GM12878 (cell line): Measurements from ENCODE around the gene PPARA. TPM values are rescaled to one million over a fixed set of nuclear protein-coding genes. Genes with fewer than 3 reads are reported as not detected.

Experiments used
- ATAC-seq: fragments of 200-7000 bp; cut with Tn5 transposase; 3 replicates; pipeline ENCODE4 v1.9.1; 2020; ENCODE audit warnings: mild to moderate bottlenecking, moderate library complexity
- BruUV-seq: library from RNA; stranded (reverse); fragments of 400-500 nt; replicated peaks from 2 replicates; lab custom pipeline; 2021; lab: Mats Ljungman, UMichigan
- CTCF ChIA-PET: fragments of 300-600 bp; sonication (Branson Sonifier 250); formaldehyde crosslinking; extraction: SDS; loops from one replicate; lab custom pipeline; 2021; ENCODE audit warnings: inconsistent platforms; lab: Yijun Ruan, JAX
- POLR2A ChIA-PET: fragments of 350-600 bp; formaldehyde crosslinking; extraction: SDS; loops from one replicate; lab custom pipeline; 2021; ENCODE audit warnings: inconsistent platforms; lab: Charles Lee
- RAD21 ChIA-PET: fragments of 300-600 bp; sonication (Branson Sonifier 250); formaldehyde crosslinking; loops from one replicate; lab custom pipeline; 2023; ENCODE audit warnings: antibody characterized with exemption; ENCODE audit not compliant: unreplicated experiment; lab: Charles Lee
- SMC1A ChIA-PET: fragments of 300-600 bp; sonication (Branson Sonifier 250); formaldehyde crosslinking; loops from one replicate; lab custom pipeline; 2023; ENCODE audit not compliant: unreplicated experiment, uncharacterized antibody; lab: Charles Lee
- DNase-seq: peaks from one replicate; pipeline ENCODE4 v3.0.0-alpha.2; 2011; ENCODE audit warnings: low read depth, low spot score
- FAIRE-seq: peaks from 3 replicates; lab custom pipeline; 2011; peaks lifted over from hg19 to GRCh38; lab: Jason Lieb, UNC
- H2AFZ ChIP-seq: 2 replicates; pipeline ENCODE4 v1.6.0; 2011; ENCODE audit warnings: low read depth, low read length, control low read depth; ENCODE audit not compliant: control insufficient read depth
- H3K27ac ChIP-seq: 2 replicates; pipeline ENCODE4 v1.5.1; 2011; ENCODE audit warnings: control low read depth; ENCODE audit not compliant: control insufficient read depth, insufficient read depth
- H3K27me3 ChIP-seq, 2 experiments: replicated peaks in 1 of 2; 2 replicates each; pipeline versions ENCODE4 v1.6.0 to v1.6.1; 2011; ENCODE audit warnings: low read length in 1 of 2; ENCODE audit not compliant: control insufficient read depth in 2 of 2, insufficient read depth in 2 of 2
- H3K36me3 ChIP-seq, 2 experiments: 2 replicates each; pipeline ENCODE4 v1.5.1; 2011; ENCODE audit warnings: low read length in 1 of 2; ENCODE audit not compliant: control insufficient read depth in 2 of 2, insufficient read depth in 2 of 2
- H3K4me1 ChIP-seq: 2 replicates; pipeline ENCODE4 v1.6.1; 2011; ENCODE audit warnings: mild to moderate bottlenecking, low read length, moderate library complexity, mixed read lengths; ENCODE audit not compliant: control insufficient read depth, insufficient read depth
- H3K4me2 ChIP-seq: 2 replicates; pipeline ENCODE4 v1.6.0; 2011; ENCODE audit warnings: control low read depth; ENCODE audit not compliant: control insufficient read depth, insufficient read depth
- H3K4me3 ChIP-seq: fragments of 200-600 bp; sonication (generic); 2 replicates; pipeline ENCODE4 v1.5.1; 2016
- H3K79me2 ChIP-seq: 2 replicates; pipeline ENCODE4 v1.6.0; 2011; ENCODE audit warnings: low read length; ENCODE audit not compliant: control insufficient read depth, insufficient read depth
- H3K9ac ChIP-seq: 2 replicates; pipeline ENCODE4 v1.8.0; 2011; ENCODE audit warnings: low read length, control low read depth, mixed read lengths; ENCODE audit not compliant: control insufficient read depth, insufficient read depth
- H3K9me3 ChIP-seq: replicated peaks from 3 replicates; pipeline ENCODE4 v1.5.1; 2011; ENCODE audit warnings: mild to moderate bottlenecking, low read length; ENCODE audit not compliant: control insufficient read depth, insufficient read depth
- H4K20me1 ChIP-seq: 2 replicates; pipeline ENCODE4 v1.6.0; 2011; ENCODE audit not compliant: control insufficient read depth, insufficient read depth
- CEBPB ChIP-seq, 2 experiments: fragments of 150-350 bp in 1 of 2; IDR thresholded peaks; 2 replicates each; pipeline ENCODE4 v1.6.1; 2012 to 2014; ENCODE audit warnings: low read depth in 2 of 2, low read length in 2 of 2, borderline replicate concordance in 1 of 2, inconsistent platforms in 1 of 2
- CHD1 ChIP-seq: IDR thresholded peaks from 2 replicates; pipeline ENCODE4 v1.6.1; 2012; ENCODE audit warnings: low read depth, low read length, improper control_type of control experiment
- DPF2 ChIP-seq: fragments of 450-650 bp; IDR thresholded peaks from 2 replicates; pipeline ENCODE4 v1.6.1; 2017; ENCODE audit warnings: mild to moderate bottlenecking
- IKZF2 ChIP-seq, 2 experiments: fragments of 450-650 bp; IDR thresholded peaks; 2 replicates each; pipeline ENCODE4 v1.6.1; 2017; ENCODE audit warnings: mild to moderate bottlenecking in 2 of 2, moderate library complexity in 2 of 2
- MTA3 ChIP-seq: IDR thresholded peaks from 2 replicates; pipeline ENCODE4 v1.6.1; 2012; ENCODE audit warnings: low read length, inconsistent platforms, borderline replicate concordance
- MYB ChIP-seq: fragments of 150-350 bp; IDR thresholded peaks from 2 replicates; pipeline ENCODE4 v1.6.1; 2014; ENCODE audit warnings: mild to moderate bottlenecking, low read depth, low read length, borderline replicate concordance
- PAX5 ChIP-seq: IDR thresholded peaks from 2 replicates; pipeline ENCODE4 v1.6.1; 2011; ENCODE audit warnings: low read depth, low read length, borderline replicate concordance
- SP1 ChIP-seq: IDR thresholded peaks from one replicate; pipeline ENCODE4 v1.6.1; 2011; ENCODE audit warnings: low read depth, low read length
- TBL1XR1 ChIP-seq: IDR thresholded peaks from 2 replicates; pipeline ENCODE4 v1.6.1; 2012; ENCODE audit warnings: low read depth, low read length, improper control_type of control experiment
- TCF12 ChIP-seq: IDR thresholded peaks from 2 replicates; pipeline ENCODE4 v1.6.1; 2011; ENCODE audit warnings: low read depth, mild to moderate bottlenecking, low read length
- WRNIP1 ChIP-seq: IDR thresholded peaks from 2 replicates; pipeline ENCODE4 v1.6.1; 2011; ENCODE audit warnings: low read depth, low read length, improper control_type of control experiment, borderline replicate concordance
- YY1 ChIP-seq: IDR thresholded peaks from 2 replicates; pipeline ENCODE4 v1.6.1; 2011; ENCODE audit warnings: low read depth, mild to moderate bottlenecking, low read length
- WGBS: methylation state at CpG from one replicate; pipeline ENCODE4 v1.1.6; 2016; ENCODE audit warnings: low lambda C conversion rate; ENCODE audit not compliant: insufficient replicate concordance, insufficient coverage; ENCODE audit errors: missing lambda C conversion rate; 5-methylcytosine and 5-hydroxymethylcytosine counted together
- in situ Hi-C: fragments of 300-500 bp; cut with MboI; formaldehyde crosslinking; loops from 9 replicates; pipeline ENCODE4 v1.14.3; 2018; ENCODE audit warnings: mixed read lengths
- intact Hi-C: fragments of 100-400 bp; cut with micrococcal nuclease; formaldehyde crosslinking; loops from one replicate; pipeline ENCODE4 v1.14.2; 2022; ENCODE audit not compliant: unreplicated experiment
- polyA plus RNA-seq, 11 experiments: library from polyadenylated mRNA; depleted of rRNA in 4 of 11; unstranded in 6 of 11; stranded (reverse) in 5 of 11; fragments of >200 nt; fragmentation: Nextera tagmentation in 4 of 11; fragmentation: Illumina TruSeq in 1 of 11; extraction: Ambion mirVana in 4 of 11; extraction: Trizol in 1 of 11; gene quantifications; 1 replicate in 1 of 11; 2 replicates in 10 of 11; pipeline versions ENCODE4 v1.2.1 to v1.2.3, GENCODE V29; 2011 to 2016; ENCODE audit warnings: inconsistent platforms in 2 of 11, missing spikeins in 2 of 11, low read depth in 1 of 11
- total RNA-seq, 4 experiments: library from RNA; depleted of rRNA in 3 of 4; stranded (reverse); fragments of >200 nt in 3 of 4; fragmentation: Illumina TruSeq in 1 of 4; extraction: Trizol in 1 of 4; gene quantifications; 2 replicates each; pipeline versions ENCODE4 v1.2.1 to v1.2.3, GENCODE V29; 2013 to 2021

Gene PPARA
- total and polyA plus RNA-seq, 10 of the 15 experiments (the other 5 are each of a cell fraction or from before 2014, with no cell fraction given), result 0.72 to 10.4 (median 4.6) TPM

DNA sequence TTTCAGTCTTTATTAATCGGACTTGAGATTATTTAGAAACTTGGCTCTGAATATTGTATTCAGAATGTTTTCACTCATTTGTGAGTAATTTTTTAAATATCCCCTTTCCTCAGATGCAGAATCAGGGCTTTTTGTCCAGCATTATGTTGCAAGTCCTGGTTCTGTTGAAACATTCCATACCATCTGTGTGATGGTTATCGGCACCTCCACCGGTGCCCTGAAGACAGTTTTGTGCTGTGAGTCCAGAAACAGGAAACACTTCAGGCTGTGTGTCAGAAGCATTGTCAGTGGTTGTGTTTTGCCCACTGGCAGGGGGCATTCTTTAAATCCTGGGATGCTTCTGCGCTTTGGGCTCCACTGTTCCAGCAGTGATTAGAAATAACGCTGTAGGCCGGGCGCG, 79.4 kb downstream of the PPARA start (continued):
- TF ChIP-seq CHD1 (no peak), SP1 (no peak)

DNA sequence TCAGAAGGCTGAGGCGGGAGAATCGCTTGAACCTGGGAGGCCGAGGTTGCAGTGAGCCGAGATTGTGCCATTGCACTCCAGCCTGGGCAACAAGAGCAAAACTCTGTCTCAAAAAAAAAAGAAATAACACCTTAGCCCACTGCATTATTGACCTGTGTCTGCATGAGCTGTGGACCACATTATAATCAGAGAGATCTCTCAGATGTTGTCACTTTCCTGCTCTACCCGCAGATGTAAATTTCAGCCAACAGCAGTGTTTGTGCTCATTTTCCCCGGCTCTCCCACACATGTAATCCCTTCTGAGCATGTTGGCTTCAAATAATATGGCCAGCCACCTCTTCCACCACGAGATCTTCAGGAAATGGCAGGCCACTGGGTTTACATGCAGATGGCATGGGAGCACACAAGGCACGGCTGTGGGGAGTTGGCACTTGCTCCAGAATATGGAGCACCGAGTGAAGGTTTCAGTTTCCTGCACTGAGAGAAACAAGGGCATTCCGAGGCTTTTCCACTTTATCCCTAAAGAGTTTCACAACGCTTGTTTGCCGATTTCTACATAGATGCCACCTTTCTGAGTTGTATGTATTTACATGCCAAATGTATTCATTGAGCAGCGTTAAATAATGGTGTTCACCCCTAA, 80.1 kb downstream of the PPARA start:
- no peak overlapping the region for H2AFZ ChIP-seq
- ChIA-PET CTCF (no interaction called here), SMC1A (no interaction called here)
- FAIRE-seq (no peak), DNase-seq (no peak)
- intact Hi-C loops, result no loop called here
- 85% methylated on average over 13 of the region's 13 CpGs for WGBS
- H4K20me1 ChIP-seq, result no peaks in the 10 kb centered on the region
- in situ Hi-C loops, result no loop called here
- H3K9ac ChIP-seq, result no peak overlapping the region
- no peaks in the 10 kb centered on the region for H3K9me3 ChIP-seq
- no peaks in the 10 kb centered on the region for H3K27me3 ChIP-seq
- no TSS peak for BruUV-seq
- no peaks in the 10 kb centered on the region for H3K4me1 ChIP-seq
- no peak for TF ChIP-seq PAX5
- TF ChIP-seq YY1, result no peak
- no peak for TF ChIP-seq MTA3
- TF ChIP-seq, all 136 proteins: peak for 0
- ChIA-PET POLR2A (no interaction called here), RAD21 (no interaction called here)
- no peaks in the 10 kb centered on the region for H3K36me3 ChIP-seq
- no peak overlapping the region for H3K4me2 ChIP-seq
- no peaks in the 10 kb centered on the region for H3K79me2 ChIP-seq
- no peak overlapping the region for H3K27ac ChIP-seq
- ATAC-seq, result no peak
- no peak overlapping the region for H3K4me3 ChIP-seq

DNA sequence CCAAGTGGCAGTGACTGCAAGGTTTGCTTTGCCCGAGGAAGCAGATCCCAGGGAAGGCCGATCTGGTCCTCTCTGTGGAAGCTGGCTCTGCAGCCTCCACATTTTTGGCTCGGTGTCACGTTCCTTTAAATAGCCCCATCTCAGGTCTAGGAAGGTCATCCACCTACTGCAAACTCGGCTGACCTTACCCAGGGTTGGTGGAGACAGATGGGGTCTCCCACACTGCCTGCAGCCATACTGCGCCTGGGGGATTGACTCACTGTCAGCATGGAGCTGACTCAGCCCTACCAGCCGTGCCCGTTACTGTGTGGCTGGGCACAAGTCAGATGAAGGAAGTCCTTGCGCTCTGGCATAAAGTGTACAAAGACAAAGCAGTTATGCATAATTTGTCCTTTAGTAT, 82.9 kb downstream of the PPARA start:
- Histone ChIP-seq H3K27ac (no peak overlapping the region), H3K4me3 (no peak overlapping the region), H3K27me3 (no peaks in the 10 kb centered on the region), H3K79me2 (no peaks in the 10 kb centered on the region), H3K4me1 (no peaks in the 10 kb centered on the region), H3K36me3 (no peaks in the 10 kb centered on the region), H3K9me3 (no peaks in the 10 kb centered on the region), H3K9ac (no peak overlapping the region), H4K20me1 (no peaks in the 10 kb centered on the region), H2AFZ (no peak overlapping the region), H3K4me2 (no peak overlapping the region)
- in situ Hi-C loops, result no loop called here
- no TSS peak for BruUV-seq
- ChIA-PET CTCF (no interaction called here), RAD21 (no interaction called here), SMC1A (no interaction called here), POLR2A (no interaction called here)
- no peak for ATAC-seq
- TF ChIP-seq WRNIP1, result no peak
- no peak for TF ChIP-seq TBL1XR1
- TF ChIP-seq TCF12, result no peak
- TF ChIP-seq IKZF2 (IDR thresholded peaks at IDR 0.05), result no peak
- TF ChIP-seq MYB, result no peak
- no peak for TF ChIP-seq DPF2
- no peak for TF ChIP-seq CEBPB (IDR thresholded peaks at IDR 0.05; ENCODE audit: borderline replicate concordance in 1 of 2, low read depth in 2 of 2, low read length in 2 of 2)
- no peak for FAIRE-seq
- 88% methylated on average over 9 of the region's 9 CpGs for WGBS
- DNase-seq, result no peak
- intact Hi-C loops, result no loop called here
